ENCODE results near the gene NOS1AP.
A peak's percentile ranks its signal among the peaks of the same experiment; 100 is the strongest.

The NOS1AP gene

GRCh38 chr1:162067466-162067865 lies 2.0 kb upstream of the NOS1AP start:
- no peak for DNase-seq (ENCODE audit: low read depth)
- no peak overlapping the region for H3K4me3 ChIP-seq (ENCODE audit: low read depth, low read length)
- TF ChIP-seq MAX (IDR thresholded peaks at IDR 0.05; ENCODE audit: low read depth, low read length) (no peak), CTCF (IDR thresholded peaks at IDR 0.05; ENCODE audit: low read depth, low read length) (no peak), POLR2A (IDR thresholded peaks at IDR 0.05; ENCODE audit: extremely low read depth, insufficient read length) (no peak), MYC (IDR thresholded peaks at IDR 0.05; ENCODE audit: low read depth, low read length) (no peak)

- DNase-seq (ENCODE audit: low read depth), result no peak
- H3K4me3 ChIP-seq (ENCODE audit: low read depth, low read length), result no peak overlapping the region
- TF ChIP-seq MAX (IDR thresholded peaks at IDR 0.05; ENCODE audit: low read depth, low read length), result no peak
- no peak for TF ChIP-seq CTCF (IDR thresholded peaks at IDR 0.05; ENCODE audit: low read depth, low read length)
- TF ChIP-seq POLR2A (IDR thresholded peaks at IDR 0.05; ENCODE audit: extremely low read depth, insufficient read length), result no peak
- TF ChIP-seq MYC (IDR thresholded peaks at IDR 0.05; ENCODE audit: low read depth, low read length), result no peak
Measured at GRCh38 chr1:162068301-162068700, 1.2 kb upstream of the NOS1AP start.

DNA sequence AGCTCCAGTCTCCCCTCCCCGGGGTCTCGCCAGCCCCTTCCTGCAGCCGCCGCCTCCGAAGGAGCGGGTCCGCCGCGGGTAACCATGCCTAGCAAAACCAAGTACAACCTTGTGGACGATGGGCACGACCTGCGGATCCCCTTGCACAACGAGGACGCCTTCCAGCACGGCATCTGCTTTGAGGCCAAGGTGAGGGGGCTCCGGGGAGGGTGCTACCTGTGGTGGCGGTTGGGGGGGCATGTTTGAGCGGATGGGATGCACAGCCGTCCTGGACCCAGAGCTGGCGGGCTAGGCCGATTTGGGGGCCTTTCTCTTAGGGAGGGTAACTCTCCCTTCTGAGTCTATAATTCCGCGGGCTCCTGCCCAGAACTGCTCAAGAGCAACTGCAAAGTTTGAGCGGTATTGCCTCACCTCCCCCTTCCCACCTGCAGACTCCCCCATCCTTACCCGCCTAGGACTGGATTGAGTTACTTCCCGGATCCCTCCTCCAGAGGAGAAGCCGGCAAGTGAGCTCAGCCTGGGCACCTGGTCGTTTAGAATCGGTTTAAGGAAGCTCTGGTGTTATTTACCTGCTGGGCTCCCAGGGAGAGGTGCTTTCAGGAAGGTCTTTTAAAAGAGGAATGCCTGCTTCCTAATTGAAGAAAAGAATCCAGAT lies 730 bp downstream of the NOS1AP start:
- TF ChIP-seq CTCF (IDR thresholded peaks at IDR 0.05; ENCODE audit: low read depth, low read length), result no peak
- H3K4me3 ChIP-seq (ENCODE audit: low read depth, low read length), result peak overlapping the region; percentile 28
- DNase-seq (ENCODE audit: low read depth), result peak; percentile 7

DNA sequence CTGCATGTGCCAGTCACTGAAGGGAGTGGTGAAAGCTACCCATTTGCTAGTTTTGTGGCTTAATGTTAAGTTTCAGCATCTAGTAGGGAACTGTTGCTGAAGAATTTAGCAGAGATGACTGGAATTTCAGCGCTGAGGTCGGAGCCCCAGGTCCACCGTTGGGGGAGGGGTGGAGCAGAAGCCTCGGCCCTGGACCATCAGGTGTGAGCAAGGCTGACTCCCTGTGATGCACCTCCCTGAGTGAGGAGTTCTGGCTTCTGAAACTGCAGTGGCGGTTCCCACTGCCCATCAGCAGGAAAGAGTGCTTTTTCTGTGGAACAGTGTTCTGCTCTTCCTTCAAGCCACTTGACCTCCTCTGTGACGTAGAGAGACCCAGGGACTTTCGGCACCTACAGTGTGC lies 1.3 kb downstream of the NOS1AP start:
- DNase-seq (ENCODE audit: low read depth), result no peak
- TF ChIP-seq MYC (IDR thresholded peaks at IDR 0.05; ENCODE audit: low read depth, low read length) (no peak), CTCF (IDR thresholded peaks at IDR 0.05; ENCODE audit: low read depth, low read length) (no peak), MAX (IDR thresholded peaks at IDR 0.05; ENCODE audit: low read depth, low read length) (no peak), POLR2A (IDR thresholded peaks at IDR 0.05; ENCODE audit: extremely low read depth, insufficient read length) (no peak)
- no peak overlapping the region for H3K4me3 ChIP-seq (ENCODE audit: low read depth, low read length)

GRCh38 chr1:162072740-162073139 lies 3.2 kb downstream of the NOS1AP start:
- TF ChIP-seq MAX (IDR thresholded peaks at IDR 0.05; ENCODE audit: low read depth, low read length) (no peak), POLR2A (IDR thresholded peaks at IDR 0.05; ENCODE audit: extremely low read depth, insufficient read length) (no peak), CTCF (IDR thresholded peaks at IDR 0.05; ENCODE audit: low read depth, low read length) (no peak), MYC (IDR thresholded peaks at IDR 0.05; ENCODE audit: low read depth, low read length) (no peak)
- no peak for DNase-seq (ENCODE audit: low read depth)
- H3K4me3 ChIP-seq (ENCODE audit: low read depth, low read length), result no peak overlapping the region
